Smooth muscle cell of the pulmonary artery (primary cell): ENCODE measurements around the gene HOATZ. TPM values are rescaled to one million over a fixed set of nuclear protein-coding genes. Genes with fewer than 3 reads are reported as not detected.

Source experiments
- total RNA-seq: library from RNA; depleted of rRNA; stranded (reverse); fragments of >200 nt; gene quantifications from 2 replicates; pipeline ENCODE4 v1.2.3, GENCODE V29; 2014

HOATZ gene
- not detected in 2 replicates for total RNA-seq

DNA sequence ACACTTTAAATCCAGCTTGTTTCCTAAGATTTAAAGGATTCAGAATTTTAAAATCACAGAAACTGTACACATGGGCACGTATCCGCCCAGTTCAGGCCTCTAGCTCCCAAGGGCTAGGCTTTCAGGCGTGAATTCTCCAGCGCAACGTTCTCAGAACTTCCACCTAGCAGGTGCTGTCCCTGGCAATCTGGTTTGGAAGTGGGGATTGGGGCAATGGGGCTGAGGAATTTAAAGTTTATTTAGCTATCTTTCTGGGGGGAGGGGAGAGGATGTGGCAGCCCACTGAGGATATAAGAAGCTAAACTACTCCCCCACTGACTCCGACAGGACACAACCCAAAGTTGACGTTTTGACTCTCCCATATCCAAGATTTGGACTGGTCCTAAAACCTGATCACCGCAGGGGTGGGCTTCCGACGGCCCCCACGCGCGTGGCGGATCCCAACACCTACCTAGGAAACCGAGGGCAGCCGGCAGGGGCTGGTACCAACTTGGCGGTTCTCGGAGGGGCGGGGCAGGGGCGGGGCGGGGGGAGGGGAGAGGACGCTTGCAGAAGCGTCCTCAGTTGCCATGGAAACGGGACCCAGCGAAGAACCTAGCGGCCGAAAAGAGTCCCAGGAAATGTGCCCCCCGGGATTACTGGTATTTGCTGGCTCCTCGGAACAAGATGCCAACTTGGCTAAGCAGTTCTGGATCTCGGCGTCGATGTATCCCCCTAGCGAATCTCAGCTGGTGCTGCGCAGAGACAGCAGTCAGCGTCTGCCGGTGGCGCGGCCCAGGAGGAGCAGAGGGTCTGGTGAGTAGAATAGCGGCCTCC, at the start of gene HOATZ:
HOATZ (plus strand) TSS at position 563 of the 816 bp plus-strand sequence; CDS start at position 570, 7 bp downstream.

DNA sequence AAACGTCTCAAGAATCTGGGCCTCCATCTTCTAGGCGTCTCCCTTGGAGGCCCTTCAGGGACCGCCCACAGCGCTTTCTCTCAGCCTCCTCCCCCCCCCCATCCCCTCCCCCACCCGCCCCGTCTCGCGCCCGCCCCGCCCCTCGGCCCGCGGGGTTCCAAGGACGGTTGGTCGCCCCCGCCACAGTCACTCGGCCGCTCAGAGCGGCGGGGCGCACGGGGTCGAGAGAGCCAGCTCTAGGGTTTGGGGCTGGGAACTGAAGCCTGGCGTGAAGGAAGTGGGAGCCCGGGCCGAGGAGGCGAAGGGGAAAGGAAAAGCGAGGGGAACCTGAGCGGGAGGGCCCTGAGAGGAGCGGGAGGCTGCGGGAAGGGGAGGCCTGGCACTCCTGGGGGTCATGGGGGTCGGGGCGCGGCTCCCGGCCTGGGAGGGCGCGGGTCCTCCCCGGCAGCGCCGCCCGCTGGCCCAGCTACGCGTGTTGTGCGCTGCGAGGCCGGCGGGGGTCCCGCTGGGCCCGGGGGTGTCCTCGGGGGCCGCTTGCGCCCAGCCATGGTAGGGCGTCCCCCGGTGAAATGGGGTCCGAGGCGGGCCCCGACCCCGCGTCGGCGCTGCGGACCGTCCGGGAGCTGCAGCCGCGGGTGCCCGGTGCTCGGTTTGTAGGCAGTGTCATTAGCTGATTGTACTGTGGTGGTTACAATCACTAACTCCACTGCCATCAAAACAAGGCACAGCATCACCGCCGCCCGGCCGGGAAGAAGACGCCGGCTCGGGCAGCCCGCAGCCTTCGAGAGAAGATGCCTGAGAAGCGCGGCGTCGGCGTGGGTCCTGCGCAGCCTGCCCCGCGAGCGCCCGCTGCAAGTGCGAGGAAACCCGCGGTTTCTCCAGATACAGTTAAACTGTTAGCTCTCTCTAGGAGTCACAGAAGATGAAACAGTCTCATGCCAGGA, 2.0 kb upstream of the HOATZ start, which contains the start of gene BTG4:
BTG4 (minus strand) TSS at position 91 of the 944 bp plus-strand sequence. CDS start 13,610 bp downstream, outside the sequence.

DNA sequence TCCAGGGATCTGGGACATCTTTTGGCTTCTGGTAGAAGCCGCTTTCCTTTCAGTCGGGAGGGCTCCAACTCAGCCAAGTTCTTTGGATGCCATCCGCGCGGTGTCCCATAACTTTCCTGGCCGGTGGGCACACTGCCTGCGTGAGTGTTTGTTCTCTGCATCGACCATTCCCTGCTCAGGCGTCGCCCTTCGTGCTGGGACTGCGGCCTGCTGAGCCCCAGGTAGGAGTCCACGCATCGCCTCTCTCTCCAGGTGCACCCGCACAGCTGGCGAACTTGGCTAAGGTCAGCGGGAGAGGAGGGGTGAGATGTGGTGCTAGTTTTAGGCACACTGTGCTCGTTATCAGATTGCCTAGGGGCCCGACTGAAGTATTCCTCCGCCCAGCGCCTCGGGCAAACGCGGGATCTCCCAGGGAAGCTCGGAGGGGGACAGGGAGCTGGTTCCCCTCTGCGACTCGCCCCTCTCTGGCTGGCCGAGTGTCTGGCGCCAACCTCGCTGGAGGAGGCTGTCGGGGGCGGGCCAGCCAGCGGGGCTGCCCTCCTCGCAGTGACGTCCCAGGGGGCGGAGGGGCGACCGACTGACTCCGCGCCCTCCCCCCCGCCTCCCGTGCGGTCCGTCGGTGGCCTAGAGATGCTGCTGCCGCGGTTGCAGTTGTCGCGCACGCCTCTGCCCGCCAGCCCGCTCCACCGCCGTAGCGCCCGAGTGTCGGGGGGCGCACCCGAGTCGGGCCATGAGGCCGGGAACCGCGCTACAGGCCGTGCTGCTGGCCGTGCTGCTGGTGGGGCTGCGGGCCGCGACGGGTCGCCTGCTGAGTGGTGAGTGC, 25.7 kb downstream of the HOATZ start, which contains the start of gene LAYN:
LAYN (plus strand) TSS at position 607 of the 823 bp plus-strand sequence; CDS start at position 731, 124 bp downstream.

Other genes starting within 250 kb of the HOATZ start
- gene POU2AF3, start 216.2 kb upstream of the HOATZ start, total RNA-seq: not detected in 2 replicates
- gene POU2AF1, start 135.5 kb upstream of the HOATZ start, total RNA-seq: not detected in 2 replicates
- gene BTG4, start 2.4 kb upstream of the HOATZ start, total RNA-seq: not detected in 2 replicates
- gene LAYN, start 25.9 kb downstream of the HOATZ start, total RNA-seq: 21.2 and 35.2 TPM in 2 replicates
- 13.1 and 16.0 TPM in 2 replicates for gene SIK2, start 87.7 kb downstream of the HOATZ start, total RNA-seq